ENCODE measurements around the gene DNAJC2. TPM values are rescaled to one million over a fixed set of nuclear protein-coding genes. Genes with fewer than 3 reads are reported as not detected.
A peak's percentile ranks its signal among the peaks of the same experiment; 100 is the strongest.

The DNAJC2 gene
- 25.9 and 29.3 TPM in 2 replicates for total RNA-seq (2014; rRNA removed; shearing (Covaris generic))

DNA sequence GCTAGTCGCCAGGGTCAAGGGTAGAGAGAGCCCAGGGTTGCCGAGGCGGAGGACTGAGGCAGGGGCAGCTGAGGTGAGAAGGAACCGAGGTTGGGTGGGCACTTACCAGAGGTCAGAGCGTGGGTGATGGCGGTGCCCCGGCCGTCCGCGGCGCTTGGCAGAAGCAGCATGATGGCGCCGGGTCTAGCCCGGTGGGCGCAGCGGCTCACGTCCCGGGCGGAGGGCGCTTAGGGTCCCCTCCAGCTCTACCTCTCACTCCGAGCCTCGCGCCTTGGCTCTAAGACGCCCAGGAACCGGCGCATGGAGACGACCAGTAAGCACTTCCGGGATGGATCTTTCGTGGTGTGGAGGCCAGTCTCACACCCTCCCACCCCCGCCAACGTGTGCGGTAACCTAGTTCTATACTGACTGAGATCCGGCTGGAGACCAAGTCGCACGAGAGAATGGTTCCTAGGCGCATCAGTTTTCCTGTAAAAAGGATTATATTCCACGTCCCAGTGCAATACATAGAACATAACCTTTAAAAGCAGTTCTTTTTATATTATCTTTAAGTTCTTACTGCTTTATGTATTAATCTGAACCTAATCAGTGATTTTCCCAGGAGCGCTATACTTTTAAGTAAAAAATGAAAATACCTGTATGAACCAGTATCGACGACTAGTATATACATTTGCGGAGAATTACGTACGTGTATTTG lies at the start of gene DNAJC2:
TSS of gene DNAJC2 (minus strand) at position 315 of the 697 bp plus-strand sequence. CDS start at position 170, 145 bp downstream.
- Histone ChIP-seq H3K27ac (peak within 1 kb of the TSS; percentile 71), H3K4me1 (replicated peaks) (peaks cover 20% of the 10 kb centered on the region), H3K27me3 (replicated peaks) (no peaks in the 10 kb centered on the region), H3K9me3 (replicated peaks) (no peaks in the 10 kb centered on the region), H3K4me3 (peak within 1 kb of the TSS; percentile 84), H3K36me3 (peaks cover 44% of the 10 kb centered on the region)
- peak; percentile 82 to 88 for DNase-seq (ENCODE audit: low read depth in 1 of 2, low spot score in 2 of 2)

DNA sequence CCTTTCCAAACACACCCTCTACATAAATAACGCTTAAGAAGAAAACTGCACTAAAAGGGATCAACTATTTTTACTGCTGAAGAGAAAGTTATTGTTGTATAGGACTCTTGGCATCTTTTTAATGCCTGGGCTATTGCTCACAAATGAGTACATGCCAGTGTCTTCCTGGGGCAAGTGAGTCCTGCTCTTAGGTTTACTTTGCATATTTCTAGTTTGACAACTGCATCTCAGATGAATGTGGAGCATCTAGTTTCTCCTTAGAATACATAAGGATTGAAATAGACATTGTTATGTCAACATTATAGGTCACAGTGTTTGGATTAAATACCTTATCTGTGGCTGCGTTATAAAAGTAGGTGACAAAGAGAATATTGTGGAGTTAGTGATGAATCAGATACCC lies 47.4 kb upstream of the DNAJC2 start:
- Histone ChIP-seq H3K27ac (no peak overlapping the region), H3K4me1 (replicated peaks) (no peaks in the 10 kb centered on the region), H3K27me3 (replicated peaks) (peaks cover 15% of the 10 kb centered on the region), H3K36me3 (no peaks in the 10 kb centered on the region), H3K4me3 (no peak overlapping the region), H3K9me3 (replicated peaks) (no peaks in the 10 kb centered on the region)
- no peak for DNase-seq (ENCODE audit: low read depth in 1 of 2, low spot score in 2 of 2)

GRCh38 chr7:103391150-103391549 lies 46.6 kb upstream of the DNAJC2 start:
- no peaks in the 10 kb centered on the region for H3K36me3 ChIP-seq
- H3K4me1 ChIP-seq (replicated peaks): no peaks in the 10 kb centered on the region
- H3K9me3 ChIP-seq (replicated peaks): no peaks in the 10 kb centered on the region
- no peak for DNase-seq (ENCODE audit: low read depth in 1 of 2, low spot score in 2 of 2)
- no peak overlapping the region for H3K4me3 ChIP-seq
- H3K27ac ChIP-seq: no peak overlapping the region
- peaks cover 15% of the 10 kb centered on the region for H3K27me3 ChIP-seq (replicated peaks)

GRCh38 chr7:103389263-103389662 lies 44.7 kb upstream of the DNAJC2 start:
- no peak for DNase-seq (ENCODE audit: low read depth in 1 of 2, low spot score in 2 of 2)
- Histone ChIP-seq H3K36me3 (no peaks in the 10 kb centered on the region), H3K4me1 (replicated peaks) (no peaks in the 10 kb centered on the region), H3K4me3 (no peak overlapping the region), H3K27me3 (replicated peaks) (peaks cover 15% of the 10 kb centered on the region), H3K27ac (no peak overlapping the region), H3K9me3 (replicated peaks) (no peaks in the 10 kb centered on the region)

DNA sequence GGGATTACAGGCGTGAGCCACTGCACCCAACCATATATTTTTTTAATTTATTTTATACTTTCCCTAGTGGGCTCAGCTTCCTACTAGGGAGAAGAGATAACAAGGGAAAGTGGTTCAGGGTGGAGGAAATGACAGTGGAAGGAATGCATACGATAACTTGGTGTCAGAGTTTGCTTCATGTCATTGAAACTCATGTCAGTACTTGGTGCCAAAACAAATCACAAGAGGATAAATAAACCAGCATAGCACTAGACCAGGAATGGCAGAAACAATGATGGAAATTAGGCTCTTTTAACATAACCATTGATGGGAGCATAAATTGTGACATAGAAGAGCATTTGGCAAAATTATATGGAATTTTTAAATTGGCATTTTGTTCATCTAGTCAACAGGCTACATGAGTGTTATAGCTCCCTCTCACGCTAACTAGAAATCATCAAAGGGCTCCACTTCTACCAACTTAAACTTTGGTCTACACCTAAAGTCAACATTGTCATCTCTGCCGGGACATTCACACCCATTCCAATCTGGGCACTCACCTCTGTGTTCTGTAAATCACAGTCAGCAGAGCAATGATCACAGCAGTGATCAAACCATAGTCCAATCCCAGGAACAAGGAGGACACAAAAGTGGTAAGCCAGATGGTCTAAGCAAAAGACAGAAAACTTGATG lies 44.0 kb upstream of the DNAJC2 start:
- no peaks in the 10 kb centered on the region for H3K9me3 ChIP-seq (replicated peaks)
- no peak overlapping the region for H3K27ac ChIP-seq
- no peaks in the 10 kb centered on the region for H3K4me1 ChIP-seq (replicated peaks)
- H3K36me3 ChIP-seq: no peaks in the 10 kb centered on the region
- no peak overlapping the region for H3K4me3 ChIP-seq
- peaks cover 15% of the 10 kb centered on the region for H3K27me3 ChIP-seq (replicated peaks)
- DNase-seq (ENCODE audit: low read depth in 1 of 2, low spot score in 2 of 2): no peak

DNA sequence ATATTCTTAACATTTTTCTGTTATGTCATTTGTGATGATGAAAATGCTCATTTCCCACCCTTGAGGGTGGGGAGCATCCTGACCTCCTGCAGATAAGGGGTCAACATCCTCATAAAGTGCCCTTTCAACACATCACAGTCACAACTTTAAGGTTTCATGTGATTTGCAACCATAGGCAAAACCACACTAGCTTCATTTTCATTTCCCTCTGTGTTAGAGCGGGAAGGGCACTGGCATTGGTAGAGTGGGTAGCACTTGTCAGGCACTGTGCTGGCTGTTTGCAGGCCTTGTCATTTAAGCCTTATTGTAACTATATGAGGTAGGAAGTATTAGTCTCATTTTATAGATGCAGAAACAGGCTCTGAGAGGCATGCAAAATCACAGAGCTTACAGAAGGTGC lies 42.7 kb upstream of the DNAJC2 start:
- H3K27me3 ChIP-seq (replicated peaks): peaks cover 15% of the 10 kb centered on the region
- H3K9me3 ChIP-seq (replicated peaks): no peaks in the 10 kb centered on the region

GRCh38 chr7:103382032-103382402 lies 37.5 kb upstream of the DNAJC2 start:
- Histone ChIP-seq H3K27ac (no peak overlapping the region), H3K4me1 (replicated peaks) (no peaks in the 10 kb centered on the region), H3K36me3 (no peaks in the 10 kb centered on the region), H3K9me3 (replicated peaks) (no peaks in the 10 kb centered on the region), H3K4me3 (no peak overlapping the region), H3K27me3 (replicated peaks) (peaks cover 9% of the 10 kb centered on the region)
- DNase-seq (ENCODE audit: low read depth in 1 of 2, low spot score in 2 of 2): no peak

More for the DNA sequence above, 42.7 kb upstream of the DNAJC2 start:
- DNase-seq (ENCODE audit: low read depth in 1 of 2, low spot score in 2 of 2): no peak
- no peak overlapping the region for H3K27ac ChIP-seq
- no peak overlapping the region for H3K4me3 ChIP-seq
- no peaks in the 10 kb centered on the region for H3K4me1 ChIP-seq (replicated peaks)
- H3K36me3 ChIP-seq: no peaks in the 10 kb centered on the region

GRCh38 chr7:103381280-103382031 lies 36.9 kb upstream of the DNAJC2 start:
- Histone ChIP-seq H3K27me3 (replicated peaks) (peaks cover 9% of the 10 kb centered on the region), H3K36me3 (no peaks in the 10 kb centered on the region), H3K9me3 (replicated peaks) (no peaks in the 10 kb centered on the region), H3K4me1 (replicated peaks) (no peaks in the 10 kb centered on the region), H3K27ac (no peak overlapping the region), H3K4me3 (no peak overlapping the region)
- no peak for DNase-seq (ENCODE audit: low read depth in 1 of 2, low spot score in 2 of 2)

GRCh38 chr7:103380395-103381191 lies 36.0 kb upstream of the DNAJC2 start:
- H3K27ac ChIP-seq: no peak overlapping the region
- no peaks in the 10 kb centered on the region for H3K4me1 ChIP-seq (replicated peaks)
- no peaks in the 10 kb centered on the region for H3K9me3 ChIP-seq (replicated peaks)
- no peaks in the 10 kb centered on the region for H3K36me3 ChIP-seq
- no peak overlapping the region for H3K4me3 ChIP-seq
- peaks cover 9% of the 10 kb centered on the region for H3K27me3 ChIP-seq (replicated peaks)
- no peak for DNase-seq (ENCODE audit: low read depth in 1 of 2, low spot score in 2 of 2)

GRCh38 chr7:103379270-103379975 lies 34.9 kb upstream of the DNAJC2 start:
- no peak overlapping the region for H3K27ac ChIP-seq
- DNase-seq (ENCODE audit: low read depth in 1 of 2, low spot score in 2 of 2): no peak
- no peaks in the 10 kb centered on the region for H3K4me1 ChIP-seq (replicated peaks)
- no peak overlapping the region for H3K4me3 ChIP-seq
- no peaks in the 10 kb centered on the region for H3K36me3 ChIP-seq
- no peaks in the 10 kb centered on the region for H3K9me3 ChIP-seq (replicated peaks)
- peaks cover 9% of the 10 kb centered on the region for H3K27me3 ChIP-seq (replicated peaks)

DNA sequence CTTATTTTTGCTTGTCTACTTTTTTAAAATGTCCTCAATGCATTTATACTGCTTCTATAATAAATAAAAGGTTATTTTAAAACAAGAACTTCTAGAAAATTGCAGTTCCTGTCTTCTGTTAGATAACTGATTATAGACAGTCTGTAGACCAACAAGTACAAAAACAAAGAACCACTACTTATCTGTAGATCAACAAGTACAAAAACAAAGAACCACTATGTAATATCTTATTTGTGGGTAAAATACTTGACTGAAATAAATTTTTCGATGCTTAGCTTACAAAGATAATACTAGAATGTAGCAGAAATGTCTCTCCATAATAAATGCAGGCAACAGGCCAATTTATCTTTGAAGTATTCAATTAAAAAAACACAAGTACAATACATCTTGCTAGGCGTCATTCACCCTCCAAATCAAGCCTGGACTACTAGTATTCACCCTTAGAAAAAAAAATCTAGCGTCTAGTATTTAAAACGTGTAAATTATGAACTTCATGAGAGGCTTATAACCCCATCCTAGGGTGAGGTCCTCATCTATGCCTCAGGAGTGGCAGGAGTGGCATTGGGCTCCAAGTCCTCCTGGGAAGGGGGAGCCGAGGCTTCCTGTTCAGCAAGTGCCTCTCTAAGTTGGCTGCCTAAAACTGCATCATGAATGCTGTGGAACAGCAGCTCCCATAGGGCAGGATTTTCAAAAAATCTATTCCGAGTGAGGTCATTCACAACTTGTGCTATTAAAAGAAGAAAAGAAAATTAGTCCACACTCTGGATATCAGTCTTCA lies 29.5 kb upstream of the DNAJC2 start:
- no peak for DNase-seq (ENCODE audit: low read depth in 1 of 2, low spot score in 2 of 2)

DNA sequence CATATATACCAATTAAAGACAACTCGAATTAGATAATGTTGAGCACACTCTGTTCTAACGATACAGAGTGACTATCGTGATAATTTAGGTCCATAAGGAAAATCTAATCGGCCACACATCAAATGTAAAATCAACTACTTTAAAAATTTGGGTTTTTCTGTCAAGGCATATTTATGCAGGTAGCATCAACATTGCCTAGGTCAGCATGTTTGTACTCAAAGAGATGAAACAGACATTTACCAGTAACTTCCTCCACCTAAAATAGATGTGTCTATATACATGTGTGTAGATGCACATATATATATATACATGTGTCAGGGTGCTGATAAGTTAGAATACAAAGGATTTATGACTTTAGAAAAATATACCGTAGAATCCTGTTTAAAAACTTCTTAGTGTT lies 24.9 kb upstream of the DNAJC2 start:
- Histone ChIP-seq H3K4me3 (no peak overlapping the region), H3K27me3 (replicated peaks) (no peaks in the 10 kb centered on the region; the same call in none of the 2 replicates), H3K4me1 (replicated peaks) (no peaks in the 10 kb centered on the region), H3K36me3 (peaks cover 56% of the 10 kb centered on the region), H3K9me3 (replicated peaks) (no peaks in the 10 kb centered on the region), H3K27ac (no peak overlapping the region)
- no peak for DNase-seq (ENCODE audit: low read depth in 1 of 2, low spot score in 2 of 2)

More for the DNA sequence above, 29.5 kb upstream of the DNAJC2 start:
- no peaks in the 10 kb centered on the region for H3K9me3 ChIP-seq (replicated peaks)
- no peaks in the 10 kb centered on the region for H3K4me1 ChIP-seq (replicated peaks)
- peaks cover 9% of the 10 kb centered on the region for H3K27me3 ChIP-seq (replicated peaks)
- H3K27ac ChIP-seq: no peak overlapping the region
- H3K36me3 ChIP-seq: peaks cover 13% of the 10 kb centered on the region
- H3K4me3 ChIP-seq: no peak overlapping the region
